Adrenal gland (tissue), 5 donors: ENCODE data around the gene NECTIN3.

Source experiments
- POLR2A ChIP-seq, 2 donors: fragments of 450-650 bp; IDR thresholded peaks; one replicate each; pipeline ENCODE4 v1.6.1; 2017; ENCODE audit warnings: antibody characterized with exemption in 2 of 2, mild to moderate bottlenecking in 2 of 2, moderate library complexity in 1 of 2
- TF ChIP-seq, protein P1 (sequence below), 6 experiments: fragments of 450-650 bp in 4 of 6; fragments of 200-600 bp in 2 of 6; sonication (generic) in 1 of 6; IDR thresholded peaks; 1 replicate in 5 of 6; 2 replicates in 1 of 6; pipeline versions ENCODE4 v1.5.1 to v1.8.0; 2016 to 2021; ENCODE audit warnings: antibody characterized with exemption in 6 of 6, mild to moderate bottlenecking in 2 of 6, moderate library complexity in 1 of 6
- donor health status: DM: no; HTN: no; CAD: no.

DNA sequence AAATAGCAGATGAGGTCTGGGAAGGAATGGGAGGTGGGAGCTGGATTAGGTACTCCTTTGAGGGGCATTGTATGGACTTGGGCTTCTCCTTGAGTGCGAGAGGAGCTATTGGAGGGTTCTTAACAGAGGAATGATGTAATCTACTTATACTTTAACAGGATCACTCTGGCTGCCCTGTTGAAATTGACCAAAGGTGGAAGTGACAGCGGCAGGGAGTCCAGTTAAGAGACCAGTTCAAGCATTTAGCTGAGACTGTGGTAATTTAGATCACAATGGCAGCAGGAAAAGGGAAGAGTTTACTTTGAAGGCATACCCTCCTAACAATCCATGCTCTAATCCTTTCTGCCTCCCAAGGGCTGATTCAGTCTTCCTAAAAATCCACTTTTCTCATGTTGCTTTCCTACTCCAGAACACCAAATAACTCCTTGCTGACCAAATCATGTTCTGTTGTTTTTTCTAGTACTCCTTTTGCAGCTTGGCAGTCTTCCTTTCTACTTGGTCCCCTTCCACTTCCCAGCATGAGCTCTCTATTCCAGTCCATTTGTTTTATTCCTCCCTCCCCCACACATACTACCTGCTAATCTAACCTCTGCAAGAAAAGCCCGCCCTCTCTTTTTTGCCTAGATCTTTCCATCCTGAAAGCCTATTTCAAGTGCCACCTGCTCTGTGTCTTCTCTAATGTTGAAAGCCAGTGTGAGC, 139.4 kb downstream of the NECTIN3 start:
- no peak for TF ChIP-seq POLR2A (IDR thresholded peaks at IDR 0.05)
- TF ChIP-seq, protein P1, sequence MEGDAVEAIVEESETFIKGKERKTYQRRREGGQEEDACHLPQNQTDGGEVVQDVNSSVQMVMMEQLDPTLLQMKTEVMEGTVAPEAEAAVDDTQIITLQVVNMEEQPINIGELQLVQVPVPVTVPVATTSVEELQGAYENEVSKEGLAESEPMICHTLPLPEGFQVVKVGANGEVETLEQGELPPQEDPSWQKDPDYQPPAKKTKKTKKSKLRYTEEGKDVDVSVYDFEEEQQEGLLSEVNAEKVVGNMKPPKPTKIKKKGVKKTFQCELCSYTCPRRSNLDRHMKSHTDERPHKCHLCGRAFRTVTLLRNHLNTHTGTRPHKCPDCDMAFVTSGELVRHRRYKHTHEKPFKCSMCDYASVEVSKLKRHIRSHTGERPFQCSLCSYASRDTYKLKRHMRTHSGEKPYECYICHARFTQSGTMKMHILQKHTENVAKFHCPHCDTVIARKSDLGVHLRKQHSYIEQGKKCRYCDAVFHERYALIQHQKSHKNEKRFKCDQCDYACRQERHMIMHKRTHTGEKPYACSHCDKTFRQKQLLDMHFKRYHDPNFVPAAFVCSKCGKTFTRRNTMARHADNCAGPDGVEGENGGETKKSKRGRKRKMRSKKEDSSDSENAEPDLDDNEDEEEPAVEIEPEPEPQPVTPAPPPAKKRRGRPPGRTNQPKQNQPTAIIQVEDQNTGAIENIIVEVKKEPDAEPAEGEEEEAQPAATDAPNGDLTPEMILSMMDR (IDR thresholded peaks at IDR 0.05): no peak
